Pancreas (tissue), 10 donors: ENCODE measurements around the gene SLIT1. TPM values are rescaled to one million over a fixed set of nuclear protein-coding genes. Genes with fewer than 3 reads are reported as not detected.

ENCODE experiments used
- ATAC-seq, 4 donors: fragments of 200-7000 bp; cut with Tn5 transposase; one replicate each; pipeline versions ENCODE4 v1.8.0 to v1.9.1; 2020; ENCODE audit warnings: mild to moderate bottlenecking in 4 of 4, moderate library complexity in 4 of 4
- DNase-seq, 6 donors: peaks; one replicate each; pipeline ENCODE4 v3.0.0-alpha.2; 2020
- FAIRE-seq: peaks from 2 replicates; lab custom pipeline; 2012; peaks lifted over from hg19 to GRCh38; lab: Jason Lieb, UNC
- H3K27ac ChIP-seq, 4 donors: fragments of 200-600 bp; sonication (generic); 1 replicate in 3 of 4; 2 replicates in 1 of 4; pipeline versions ENCODE4 v1.5.0 to v1.8.0; 2020
- H3K27me3 ChIP-seq, 4 donors: fragments of 200-600 bp; one replicate each; pipeline ENCODE4 v1.8.0; 2021
- H3K36me3 ChIP-seq, 3 donors: fragments of 200-600 bp; sonication (generic) in 1 of 3; one replicate each; pipeline versions ENCODE4 v1.5.0 to v1.8.0; 2020 to 2021
- H3K4me1 ChIP-seq, 3 donors: fragments of 200-600 bp; one replicate each; pipeline ENCODE4 v1.8.0; 2021
- H3K4me3 ChIP-seq, 4 donors: fragments of 200-600 bp; sonication (generic) in 2 of 4; one replicate each; pipeline versions ENCODE4 v1.5.0 to v1.8.0; 2020 to 2021
- H3K9me3 ChIP-seq, 4 donors: fragments of 200-600 bp; one replicate each; pipeline ENCODE4 v1.8.0; 2021
- CTCF ChIP-seq, 4 donors: fragments of 200-600 bp; sonication (generic) in 3 of 4; IDR thresholded peaks; one replicate each; pipeline versions ENCODE4 v1.5.0 to v1.8.0; 2021; ENCODE audit warnings: antibody characterized with exemption in 4 of 4
- WGBS, 2 donors: extraction: QIAGEN DNeasy Blood & Tissue Kit; methylation state at CpG; one replicate each; pipeline ENCODE4 v1.1.7; 2013; 5-methylcytosine and 5-hydroxymethylcytosine counted together
- intact Hi-C, 3 donors: fragments of 100-400 bp; cut with DNase I; formaldehyde crosslinking; loops; one replicate each; pipeline versions ENCODE4 v1.11.1 to v1.14.2; 2022
- polyA plus RNA-seq, 2 donors: library from polyadenylated mRNA; stranded (reverse); fragments of 200-250 nt; gene quantifications; one replicate each; pipeline ENCODE4 v1.2.3, GENCODE V29; 2013
- total RNA-seq, 6 donors: library from RNA; stranded (reverse); fragmentation: NEBNext Ultra II Directional in 4 of 6; extraction: Animal tissue kit (Norgen Biotek cat#: 25700) in 4 of 6; gene quantifications; one replicate each; pipeline versions ENCODE4 v1.2.1 to v1.2.4, GENCODE V29; 2021 to 2023
- donor health status: healthy with polysubstance abuse.
- donor health status: DM: no; HTN: no; CAD: no; lungs with moderate emphysema.
- donor health status: DM: no; HTN: no; CAD: no.
- donor health status: control.
- donor health status: control.
- donor health status: Bipolar disorder and iron deficiency.
- donor health status: DM: yes; HTN: yes; CAD: no.
- donor health status: DM: no; HTN: no; CAD: no.
- donor health status: DM: no; HTN: no; CAD: no.
- donor health status: DM: yes; HTN: yes; CAD: no.

SLIT1 gene
- total and polyA plus RNA-seq, 8 donors = 0.23 to 2.8 (median 0.89) TPM

- intact Hi-C loops = no loop called here
- H3K36me3 ChIP-seq = no peaks in the 10 kb centered on the region
- H3K27ac ChIP-seq = no peak overlapping the region
- no peak for TF ChIP-seq CTCF (IDR thresholded peaks at IDR 0.05)
- H3K4me1 ChIP-seq = peaks cover 5 to 7% (median 7%) of the 10 kb centered on the region in 3 donors
- DNase-seq (no peak), ATAC-seq (no peak), FAIRE-seq (no peak)
- no peak overlapping the region for H3K4me3 ChIP-seq
- H3K9me3 ChIP-seq = no peaks in the 10 kb centered on the region
- WGBS, 2 donors = 94 to 97% methylated on average over 5 of the region's 5 CpGs
- H3K27me3 ChIP-seq = no peaks in the 10 kb centered on the region
Measured at GRCh38 chr10:97017474-97017903, 168.3 kb downstream of the SLIT1 start.

GRCh38 chr10:97016728-97017473 lies 168.9 kb downstream of the SLIT1 start:
- no peak for ATAC-seq
- no peak for FAIRE-seq
- H3K4me1 ChIP-seq = peaks cover 5 to 7% (median 7%) of the 10 kb centered on the region in 3 donors
- H3K36me3 ChIP-seq = no peaks in the 10 kb centered on the region
- no peak for DNase-seq
- H3K9me3 ChIP-seq = no peaks in the 10 kb centered on the region
- TF ChIP-seq CTCF (IDR thresholded peaks at IDR 0.05) = no peak
- no peak overlapping the region for H3K27ac ChIP-seq
- no peaks in the 10 kb centered on the region for H3K27me3 ChIP-seq
- no peak overlapping the region for H3K4me3 ChIP-seq
- whole genome bisulfite sequencing, 2 donors = 86 to 90% methylated on average over 15 of the region's 15 CpGs
- intact Hi-C loops = no loop called here

GRCh38 chr10:97015240-97015639 lies 170.5 kb downstream of the SLIT1 start:
- FAIRE-seq (no peak), ATAC-seq (no peak), DNase-seq (no peak)
- no peaks in the 10 kb centered on the region for H3K9me3 ChIP-seq
- H3K4me3 ChIP-seq = no peak overlapping the region
- TF ChIP-seq CTCF (IDR thresholded peaks at IDR 0.05) = no peak
- peaks cover 0 to 2% (median 2%) of the 10 kb centered on the region in 3 donors for H3K4me1 ChIP-seq
- no peaks in the 10 kb centered on the region for H3K27me3 ChIP-seq
- H3K27ac ChIP-seq = no peak overlapping the region
- intact Hi-C loops = no loop called here
- no peaks in the 10 kb centered on the region for H3K36me3 ChIP-seq
- 18 to 23% methylated on average over 1 of the region's 1 CpG for WGBS, 2 donors

GRCh38 chr10:97013983-97014382 lies 171.8 kb downstream of the SLIT1 start:
- FAIRE-seq (no peak), DNase-seq (no peak), ATAC-seq (no peak)
- WGBS, 2 donors = 83 to 90% methylated on average over 8 of the region's 8 CpGs
- intact Hi-C loops = no loop called here
- TF ChIP-seq CTCF (IDR thresholded peaks at IDR 0.05) = no peak
- Histone ChIP-seq H3K27ac (no peak overlapping the region), H3K4me1 (no peaks in the 10 kb centered on the region), H3K9me3 (no peaks in the 10 kb centered on the region), H3K36me3 (no peaks in the 10 kb centered on the region), H3K27me3 (no peaks in the 10 kb centered on the region), H3K4me3 (no peak overlapping the region)

- no peaks in the 10 kb centered on the region for H3K27me3 ChIP-seq
- no peak for ATAC-seq
- intact Hi-C loops = no loop called here
- H3K4me1 ChIP-seq = no peaks in the 10 kb centered on the region
- no peak overlapping the region for H3K27ac ChIP-seq
- WGBS, 2 donors = 81 to 86% methylated on average over 8 of the region's 8 CpGs
- FAIRE-seq = no peak
- TF ChIP-seq CTCF (IDR thresholded peaks at IDR 0.05) = no peak
- H3K4me3 ChIP-seq = no peak overlapping the region
- no peak for DNase-seq
- H3K36me3 ChIP-seq = no peaks in the 10 kb centered on the region
- H3K9me3 ChIP-seq = no peaks in the 10 kb centered on the region
Measured at GRCh38 chr10:97013568-97013967, 172.2 kb downstream of the SLIT1 start.
